ENCODE data around the gene SLC22A1. TPM values are rescaled to one million over a fixed set of nuclear protein-coding genes. Genes with fewer than 3 reads are reported as not detected.
A peak's percentile ranks its signal among the peaks of the same experiment; 100 is the strongest.

SLC22A1 gene
- polyA plus RNA-seq, 1 donor from 2014 or later, result 0.71 TPM

GRCh38 chr6:160106701-160107100, 14.9 kb upstream of the SLC22A1 start (continued):
- TF ChIP-seq, protein P1, sequence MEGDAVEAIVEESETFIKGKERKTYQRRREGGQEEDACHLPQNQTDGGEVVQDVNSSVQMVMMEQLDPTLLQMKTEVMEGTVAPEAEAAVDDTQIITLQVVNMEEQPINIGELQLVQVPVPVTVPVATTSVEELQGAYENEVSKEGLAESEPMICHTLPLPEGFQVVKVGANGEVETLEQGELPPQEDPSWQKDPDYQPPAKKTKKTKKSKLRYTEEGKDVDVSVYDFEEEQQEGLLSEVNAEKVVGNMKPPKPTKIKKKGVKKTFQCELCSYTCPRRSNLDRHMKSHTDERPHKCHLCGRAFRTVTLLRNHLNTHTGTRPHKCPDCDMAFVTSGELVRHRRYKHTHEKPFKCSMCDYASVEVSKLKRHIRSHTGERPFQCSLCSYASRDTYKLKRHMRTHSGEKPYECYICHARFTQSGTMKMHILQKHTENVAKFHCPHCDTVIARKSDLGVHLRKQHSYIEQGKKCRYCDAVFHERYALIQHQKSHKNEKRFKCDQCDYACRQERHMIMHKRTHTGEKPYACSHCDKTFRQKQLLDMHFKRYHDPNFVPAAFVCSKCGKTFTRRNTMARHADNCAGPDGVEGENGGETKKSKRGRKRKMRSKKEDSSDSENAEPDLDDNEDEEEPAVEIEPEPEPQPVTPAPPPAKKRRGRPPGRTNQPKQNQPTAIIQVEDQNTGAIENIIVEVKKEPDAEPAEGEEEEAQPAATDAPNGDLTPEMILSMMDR (IDR thresholded peaks at IDR 0.05; ENCODE audit: poor library complexity, severe bottlenecking), result no peak

GRCh38 chr6:160108077-160108476, 13.5 kb upstream of the SLC22A1 start:
- Histone ChIP-seq H2AFZ (ENCODE audit: low read depth, low read length) (no peak overlapping the region), H3K4me3 (ENCODE audit: low read length) (no peak overlapping the region), H3K79me2 (replicated peaks; ENCODE audit: insufficient read depth, low read length) (no peaks in the 10 kb centered on the region), H3K9me2 (ENCODE audit: insufficient read depth, low read length) (no peaks in the 10 kb centered on the region), H3K4me2 (ENCODE audit: low read length) (no peak overlapping the region), H3K36me3 (ENCODE audit: insufficient read depth, low read length) (no peaks in the 10 kb centered on the region), H3K27ac (ENCODE audit: low read length) (no peak overlapping the region), H3K27me3 (ENCODE audit: insufficient read depth, low read depth, low read length) (no peaks in the 10 kb centered on the region), H3K9me3 (ENCODE audit: low read length) (no peaks in the 10 kb centered on the region), H3F3A (ENCODE audit: insufficient read depth, low read length, poor library complexity, severe bottlenecking) (no peaks in the 10 kb centered on the region), H4K20me1 (ENCODE audit: insufficient read depth) (no peaks in the 10 kb centered on the region), H3K9ac (ENCODE audit: low read length) (no peak overlapping the region)
- TF ChIP-seq EZH2 (IDR thresholded peaks at IDR 0.05; ENCODE audit: borderline replicate concordance, insufficient read depth, low read length, poor library complexity, severe bottlenecking), result no peak
- no peak for TF ChIP-seq SMC3 (conservative IDR thresholded peaks at IDR 0.05; ENCODE audit: poor library complexity)

- no peaks in the 10 kb centered on the region for H3K36me3 ChIP-seq (ENCODE audit: insufficient read depth, low read length)
- H3F3A ChIP-seq (ENCODE audit: insufficient read depth, low read length, poor library complexity, severe bottlenecking), result no peaks in the 10 kb centered on the region
- TF ChIP-seq EP300 (conservative IDR thresholded peaks at IDR 0.05; ENCODE audit: poor library complexity, severe bottlenecking), result peak; percentile 68
- TF ChIP-seq SMC3 (conservative IDR thresholded peaks at IDR 0.05; ENCODE audit: poor library complexity), result no peak
- TF ChIP-seq POLR2AphosphoS5 (IDR thresholded peaks at IDR 0.05), result peak; percentile 28
- H2AFZ ChIP-seq (ENCODE audit: low read depth, low read length), result no peak overlapping the region
- H3K27ac ChIP-seq (ENCODE audit: low read length), result peak overlapping the region; percentile 34
- no peak overlapping the region for H3K4me2 ChIP-seq (ENCODE audit: low read length)
- H4K20me1 ChIP-seq (ENCODE audit: insufficient read depth), result no peaks in the 10 kb centered on the region
- no peak overlapping the region for H3K9ac ChIP-seq (ENCODE audit: low read length)
- H3K27me3 ChIP-seq (ENCODE audit: insufficient read depth, low read depth, low read length), result no peaks in the 10 kb centered on the region
- no peak overlapping the region for H3K4me3 ChIP-seq (ENCODE audit: low read length)
- no peaks in the 10 kb centered on the region for H3K9me2 ChIP-seq (ENCODE audit: insufficient read depth, low read length)
- H3K79me2 ChIP-seq (replicated peaks; ENCODE audit: insufficient read depth, low read length), result no peaks in the 10 kb centered on the region
- H3K9me3 ChIP-seq (ENCODE audit: low read length), result no peaks in the 10 kb centered on the region
Measured at GRCh38 chr6:160110586-160111123, 11.0 kb upstream of the SLC22A1 start.

DNA sequence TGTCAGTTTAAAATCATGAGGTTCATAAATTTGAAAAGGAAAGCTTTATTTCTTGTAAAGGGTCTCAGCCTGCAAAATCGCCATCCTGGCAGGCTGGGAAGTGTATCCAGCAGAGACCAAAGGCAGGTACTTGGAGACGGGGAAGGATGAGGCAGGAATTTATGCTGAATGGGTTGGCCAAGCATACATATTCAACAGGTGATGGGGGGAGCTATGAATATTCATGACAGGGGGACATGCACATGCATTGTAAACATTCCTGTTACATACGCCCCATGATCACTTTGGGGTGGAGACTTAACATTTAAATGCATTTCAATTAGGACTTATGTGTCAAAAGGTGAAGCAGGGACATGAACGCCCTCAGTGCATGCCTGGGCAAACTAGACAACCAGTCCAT, 9.8 kb upstream of the SLC22A1 start:
- Histone ChIP-seq H3K9ac (ENCODE audit: low read length) (no peak overlapping the region), H3K4me3 (ENCODE audit: low read length) (no peak overlapping the region), H2AFZ (ENCODE audit: low read depth, low read length) (no peak overlapping the region), H4K20me1 (ENCODE audit: insufficient read depth) (no peaks in the 10 kb centered on the region), H3F3A (ENCODE audit: insufficient read depth, low read length, poor library complexity, severe bottlenecking) (no peaks in the 10 kb centered on the region), H3K27me3 (ENCODE audit: insufficient read depth, low read depth, low read length) (no peaks in the 10 kb centered on the region), H3K27ac (ENCODE audit: low read length) (no peak overlapping the region), H3K9me3 (ENCODE audit: low read length) (no peaks in the 10 kb centered on the region), H3K36me3 (ENCODE audit: insufficient read depth, low read length) (no peaks in the 10 kb centered on the region), H3K4me2 (ENCODE audit: low read length) (no peak overlapping the region), H3K79me2 (replicated peaks; ENCODE audit: insufficient read depth, low read length) (no peaks in the 10 kb centered on the region), H3K9me2 (ENCODE audit: insufficient read depth, low read length) (no peaks in the 10 kb centered on the region)
- TF ChIP-seq, protein P1 (IDR thresholded peaks at IDR 0.05; ENCODE audit: poor library complexity, severe bottlenecking), result no peak
- no peak for TF ChIP-seq MXI1 (conservative IDR thresholded peaks at IDR 0.05; ENCODE audit: poor library complexity, severe bottlenecking)
- TF ChIP-seq EZH2 (IDR thresholded peaks at IDR 0.05; ENCODE audit: borderline replicate concordance, insufficient read depth, low read length, poor library complexity, severe bottlenecking), result no peak
- TF ChIP-seq SMC3 (conservative IDR thresholded peaks at IDR 0.05; ENCODE audit: poor library complexity), result no peak
- no peak for TF ChIP-seq RAD21 (conservative IDR thresholded peaks at IDR 0.05)
- no peak for TF ChIP-seq REST (IDR thresholded peaks at IDR 0.05; ENCODE audit: borderline replicate concordance)
- no peak for TF ChIP-seq EP300 (conservative IDR thresholded peaks at IDR 0.05; ENCODE audit: poor library complexity, severe bottlenecking)
- no peak for TF ChIP-seq TAF1 (IDR thresholded peaks at IDR 0.05; ENCODE audit: low read depth)
- TF ChIP-seq POLR2AphosphoS5 (IDR thresholded peaks at IDR 0.05), result no peak
